ENCODE measurements around the gene FAM168A. TPM values are rescaled to one million over a fixed set of nuclear protein-coding genes. Genes with fewer than 3 reads are reported as not detected.

Gene FAM168A
- total and polyA plus RNA-seq, 10 of the 15 experiments (the other 5 are each of a cell fraction or from before 2014, with no cell fraction given) = 1.7 to 20.0 (median 10.0) TPM

DNA sequence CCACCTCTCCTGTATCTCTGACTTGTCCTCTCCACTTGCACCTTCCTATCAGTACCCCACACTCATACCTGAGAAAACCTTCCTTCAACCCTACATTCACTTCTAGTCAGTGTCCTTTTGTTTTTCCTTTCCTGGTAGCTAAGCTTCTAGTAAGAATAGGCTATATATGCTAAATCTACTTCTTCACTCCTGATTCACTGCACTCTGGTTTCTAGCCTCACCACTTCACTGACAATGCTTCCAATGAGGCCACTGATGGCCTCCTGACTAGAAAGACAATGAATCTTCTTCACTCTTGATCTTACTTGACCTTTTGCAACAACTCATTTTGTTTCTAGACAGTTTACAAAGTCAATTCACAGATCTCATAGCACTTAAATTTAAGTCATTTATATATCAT lies 169.7 kb downstream of the FAM168A start:
- H2AFZ ChIP-seq (ENCODE audit: control insufficient read depth, low read depth, low read length) = no peak overlapping the region
- FAIRE-seq (no peak), DNase-seq (ENCODE audit: low read depth, low spot score) (no peak), ATAC-seq (no peak)
- no peak overlapping the region for H3K4me2 ChIP-seq (ENCODE audit: control insufficient read depth, insufficient read depth)
- H3K27me3 ChIP-seq (replicated peaks in 1 of 2; ENCODE audit: control insufficient read depth in 2 of 2, insufficient read depth in 2 of 2, low read length in 1 of 2) = no peaks in the 10 kb centered on the region
- no peak overlapping the region for H3K9ac ChIP-seq (ENCODE audit: control insufficient read depth, insufficient read depth, low read length)
- no peaks in the 10 kb centered on the region for H3K79me2 ChIP-seq (ENCODE audit: control insufficient read depth, insufficient read depth, low read length)
- H3K4me1 ChIP-seq (ENCODE audit: control insufficient read depth, insufficient read depth, low read length) = peaks cover 3% of the 10 kb centered on the region; the same call in 1 of the 2 replicates
- ChIA-PET POLR2A (no interaction called here), SMC1A (ENCODE audit: uncharacterized antibody, unreplicated experiment) (interaction anchor here (2.0 to 6.1 kb wide), 2 partner anchors 8 to 13 kb away, joined by 12 to 34 read pairs; no protein-coding TSS in a partner anchor), RAD21 (ENCODE audit: unreplicated experiment) (no interaction called here), CTCF (interaction anchor here (1.0 to 2.5 kb wide), 5 partner anchors 13 to 151 kb away, joined by 3 to 7 read pairs (median 3); no protein-coding TSS in a partner anchor)
- H3K9me3 ChIP-seq (replicated peaks; ENCODE audit: control insufficient read depth, insufficient read depth, low read length) = no peaks in the 10 kb centered on the region
- TF ChIP-seq TCF12 (IDR thresholded peaks at IDR 0.05; ENCODE audit: low read depth, low read length) (no peak), TAF1 (IDR thresholded peaks at IDR 0.05; ENCODE audit: borderline replicate concordance, low read depth, low read length) (no peak), TBL1XR1 (IDR thresholded peaks at IDR 0.05; ENCODE audit: low read depth, low read length) (no peak), E2F8 (IDR thresholded peaks at IDR 0.05; ENCODE audit: low read depth, partially characterized antibody) (no peak), EED (IDR thresholded peaks at IDR 0.05; ENCODE audit: low read depth) (no peak), ESRRA (IDR thresholded peaks at IDR 0.05; ENCODE audit: low read length) (no peak), STAT1 (conservative IDR thresholded peaks at IDR 0.05) (no peak), RELB (IDR thresholded peaks at IDR 0.05; ENCODE audit: low read depth) (no peak), SREBF1 (IDR thresholded peaks at IDR 0.05; ENCODE audit: low read length) (no peak), WRNIP1 (IDR thresholded peaks at IDR 0.05; ENCODE audit: borderline replicate concordance, low read depth, low read length) (no peak), HCFC1 (IDR thresholded peaks at IDR 0.05; ENCODE audit: low read length) (no peak), ASH2L (IDR thresholded peaks at IDR 0.05; ENCODE audit: borderline replicate concordance, low read depth) (no peak), ATF2 (IDR thresholded peaks at IDR 0.05; ENCODE audit: low read length) (no peak), USF2 (IDR thresholded peaks at IDR 0.05; ENCODE audit: borderline replicate concordance, low read depth, low read length) (no peak)
- TF ChIP-seq, protein P1, sequence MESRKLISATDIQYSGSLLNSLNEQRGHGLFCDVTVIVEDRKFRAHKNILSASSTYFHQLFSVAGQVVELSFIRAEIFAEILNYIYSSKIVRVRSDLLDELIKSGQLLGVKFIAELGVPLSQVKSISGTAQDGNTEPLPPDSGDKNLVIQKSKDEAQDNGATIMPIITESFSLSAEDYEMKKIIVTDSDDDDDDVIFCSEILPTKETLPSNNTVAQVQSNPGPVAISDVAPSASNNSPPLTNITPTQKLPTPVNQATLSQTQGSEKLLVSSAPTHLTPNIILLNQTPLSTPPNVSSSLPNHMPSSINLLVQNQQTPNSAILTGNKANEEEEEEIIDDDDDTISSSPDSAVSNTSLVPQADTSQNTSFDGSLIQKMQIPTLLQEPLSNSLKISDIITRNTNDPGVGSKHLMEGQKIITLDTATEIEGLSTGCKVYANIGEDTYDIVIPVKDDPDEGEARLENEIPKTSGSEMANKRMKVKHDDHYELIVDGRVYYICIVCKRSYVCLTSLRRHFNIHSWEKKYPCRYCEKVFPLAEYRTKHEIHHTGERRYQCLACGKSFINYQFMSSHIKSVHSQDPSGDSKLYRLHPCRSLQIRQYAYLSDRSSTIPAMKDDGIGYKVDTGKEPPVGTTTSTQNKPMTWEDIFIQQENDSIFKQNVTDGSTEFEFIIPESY (IDR thresholded peaks at IDR 0.05) = no peak
- H3K4me3 ChIP-seq = no peak overlapping the region
- in situ Hi-C loops (cut with MboI) = no loop called here
- BruUV-seq (replicated peaks) = no TSS peak
- H3K27ac ChIP-seq (ENCODE audit: control insufficient read depth, insufficient read depth) = no peak overlapping the region
- no peaks in the 10 kb centered on the region; a peak in 1 of 4 replicates for H3K36me3 ChIP-seq (ENCODE audit: control insufficient read depth in 2 of 2, insufficient read depth in 2 of 2, low read length in 1 of 2)
- H4K20me1 ChIP-seq (ENCODE audit: control insufficient read depth, insufficient read depth) = no peaks in the 10 kb centered on the region
- intact Hi-C loops (cut with micrococcal nuclease; ENCODE audit: unreplicated experiment) = no loop called here
